PFSK-1 (cell line): Measurements from ENCODE around the gene GPR55.

Experiments used
- REST ChIP-seq, 2 experiments: IDR thresholded peaks; 2 replicates each; pipeline versions ENCODE4 v1.6.1 to v1.8.0; 2011 to 2012; ENCODE audit warnings: low read depth in 2 of 2, low read length in 2 of 2, control low read depth in 1 of 2, inconsistent platforms in 1 of 2, mild to moderate bottlenecking in 1 of 2, moderate library complexity in 1 of 2; ENCODE audit not compliant: insufficient read depth in 1 of 2
- SIN3A ChIP-seq: IDR thresholded peaks from 2 replicates; pipeline ENCODE4 v1.6.1; 2012; ENCODE audit warnings: mild to moderate bottlenecking, low read length, moderate library complexity, borderline replicate concordance; ENCODE audit not compliant: insufficient read depth
- TAF1 ChIP-seq: IDR thresholded peaks from 2 replicates; pipeline ENCODE4 v1.6.1; 2012; ENCODE audit warnings: low read length, control low read depth, borderline replicate concordance; ENCODE audit not compliant: insufficient read depth

DNA sequence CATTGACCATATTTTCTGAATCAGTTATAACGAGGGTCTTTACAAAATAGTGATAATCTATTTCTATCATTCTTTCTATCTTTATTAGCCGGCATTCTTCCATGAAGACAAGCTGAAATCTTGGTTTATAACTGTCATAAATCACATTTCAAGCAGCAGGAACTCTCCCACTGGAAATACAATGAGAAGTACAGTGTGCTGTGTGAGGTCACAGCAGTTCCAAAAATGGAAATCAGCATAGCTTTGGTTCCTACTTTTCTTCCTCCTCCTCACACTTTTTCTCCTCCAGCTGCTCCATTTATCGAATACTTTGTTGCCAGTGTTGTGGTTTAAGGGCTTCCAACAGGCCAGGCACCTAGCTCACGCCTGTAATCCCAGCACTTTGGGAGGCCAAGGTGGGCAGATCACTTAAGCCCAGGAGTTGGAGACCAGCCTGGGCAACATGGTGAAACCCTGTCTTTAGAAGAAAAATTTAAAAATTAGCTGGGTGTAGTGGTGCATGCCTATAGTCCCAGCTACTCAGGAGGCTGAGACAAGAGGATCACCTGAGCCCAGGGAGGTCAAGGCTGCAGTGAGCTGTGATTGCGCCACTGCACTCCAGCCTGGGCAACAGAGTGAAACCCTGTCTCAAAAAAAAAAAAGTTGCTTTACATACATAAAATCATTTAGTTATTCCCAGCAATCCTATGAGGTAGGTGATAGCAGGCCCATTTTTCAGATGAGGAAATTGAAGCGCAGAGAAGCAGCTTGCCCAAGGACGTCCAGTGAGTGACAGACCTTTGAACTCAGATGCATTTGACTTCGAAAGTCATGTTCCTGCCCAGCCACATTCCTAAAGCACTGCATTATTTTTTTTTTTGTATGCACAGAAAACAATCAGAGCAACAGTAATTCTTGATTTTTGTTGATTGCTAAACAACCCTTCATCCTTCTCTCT, 34.0 kb upstream of the GPR55 start:
- TF ChIP-seq TAF1 = no peak
- TF ChIP-seq REST (IDR thresholded peaks at IDR 0.05; ENCODE audit: insufficient read depth in 1 of 2, low read depth in 2 of 2, low read length in 2 of 2) = no peak
- TF ChIP-seq SIN3A = no peak
